ENCODE measurements around the gene FIZ1.

Gene FIZ1

GRCh38 chr19:55635856-55636440 is 36.6 kb upstream of the FIZ1 start:
- DNase-seq = no peak

- DNase-seq = no peak
Measured at GRCh38 chr19:55635334-55635717, 36.0 kb upstream of the FIZ1 start.

DNA sequence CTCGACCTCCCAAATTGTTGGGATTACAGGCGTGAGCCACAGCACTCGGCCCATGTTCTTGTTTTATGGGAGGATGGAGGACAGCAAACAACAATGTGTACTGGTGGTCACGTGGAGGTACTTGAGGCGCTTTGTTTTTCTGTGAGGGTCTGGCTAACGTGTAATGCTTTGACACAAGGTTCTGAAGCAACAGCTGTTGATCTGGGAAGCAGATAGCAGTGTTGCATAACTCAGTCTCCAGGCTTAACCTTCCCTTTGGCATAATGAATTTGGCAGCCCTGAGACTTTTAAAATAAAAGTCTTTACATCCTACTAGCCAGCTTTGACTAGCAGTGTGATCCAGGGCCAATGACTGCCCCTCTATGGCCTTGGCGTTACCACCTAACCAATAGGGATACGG is 34.5 kb upstream of the FIZ1 start:
- DNase-seq = no peak

DNA sequence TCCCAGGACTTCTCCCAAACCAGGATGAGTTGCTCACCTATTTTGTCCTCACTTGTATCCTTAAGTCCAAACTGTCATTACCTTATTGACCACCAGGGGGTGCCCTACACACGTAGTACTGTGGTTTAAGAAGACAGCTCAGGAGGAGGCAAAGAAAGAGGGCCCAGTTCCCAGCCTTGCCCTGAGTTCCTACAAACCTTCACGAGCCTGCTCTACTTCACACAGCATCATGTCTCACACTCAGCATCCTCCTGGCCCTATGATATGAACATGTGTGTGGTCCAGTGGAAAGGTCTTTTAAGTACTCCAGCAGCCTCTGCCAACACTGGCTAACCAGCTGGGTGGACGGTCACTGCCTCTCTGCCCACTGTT is 33.1 kb upstream of the FIZ1 start:
- DNase-seq = peak; percentile 95

DNA sequence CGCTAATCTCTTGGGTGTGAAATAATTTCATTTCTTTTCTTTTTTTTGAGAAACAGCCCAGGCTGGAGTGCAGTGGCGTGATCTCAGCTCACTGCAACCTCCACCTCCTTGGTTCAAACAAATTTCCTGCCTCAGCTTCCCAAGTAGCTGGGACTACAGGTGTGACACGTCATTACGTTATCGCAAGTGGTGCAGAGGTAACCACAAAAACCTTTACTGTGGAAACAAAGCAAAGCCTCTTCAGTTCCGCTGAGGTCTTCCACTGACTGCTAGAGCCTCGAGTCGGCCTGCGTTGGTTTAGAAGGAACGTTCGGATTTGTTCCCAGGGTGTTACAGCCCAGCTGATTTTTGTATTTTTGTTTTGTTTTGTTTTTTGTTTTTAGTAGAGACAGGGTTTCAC is 27.0 kb upstream of the FIZ1 start:
- no peak for DNase-seq

DNA sequence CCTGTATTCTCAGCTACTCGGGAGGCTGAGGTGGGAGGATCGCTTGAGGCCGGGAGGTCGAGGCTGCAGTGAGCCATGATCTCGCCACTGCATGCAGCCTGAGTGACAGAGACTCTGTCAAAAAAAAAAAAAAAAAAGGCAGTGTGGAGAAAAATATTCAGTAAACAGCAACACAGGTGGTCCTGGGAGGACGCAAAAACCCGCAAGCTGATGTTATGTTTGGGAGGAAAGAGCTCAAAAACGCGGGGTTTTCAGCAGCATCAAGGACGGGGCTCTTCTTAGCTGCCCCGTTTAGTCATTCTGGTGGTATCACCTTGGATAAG is 25.6 kb upstream of the FIZ1 start:
- no peak for DNase-seq

- DNase-seq = peak; percentile 96
Measured at GRCh38 chr19:55624109-55625003, 25.0 kb upstream of the FIZ1 start, which contains the start of gene ZNF784. Gene ZNF784, minus strand, starts transcription at chr19:55624566. Its CDS starts 5 bp downstream, at chr19:55624561.

DNA sequence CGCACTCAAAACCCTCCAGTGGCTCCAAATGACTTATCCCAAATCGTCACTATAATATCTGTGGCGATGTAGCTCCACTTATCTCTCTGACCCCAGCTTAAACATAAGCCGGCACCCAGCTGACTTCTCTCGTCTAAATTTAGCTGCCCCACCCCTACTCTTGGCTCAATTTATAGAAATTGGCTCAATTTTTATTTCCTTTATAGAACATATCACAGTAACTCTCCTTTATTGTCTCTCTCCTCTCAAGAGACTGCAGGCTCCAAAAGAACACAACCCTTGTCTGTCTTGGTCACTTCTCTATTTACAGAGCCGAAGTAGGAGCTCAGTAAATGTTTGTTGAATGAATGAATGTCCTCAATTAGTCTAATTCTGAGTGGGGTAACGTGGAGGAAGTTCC is 24.2 kb upstream of the FIZ1 start:
- no peak for DNase-seq

- no peak for DNase-seq
Measured at GRCh38 chr19:55623130-55623529, 23.8 kb upstream of the FIZ1 start.

DNA sequence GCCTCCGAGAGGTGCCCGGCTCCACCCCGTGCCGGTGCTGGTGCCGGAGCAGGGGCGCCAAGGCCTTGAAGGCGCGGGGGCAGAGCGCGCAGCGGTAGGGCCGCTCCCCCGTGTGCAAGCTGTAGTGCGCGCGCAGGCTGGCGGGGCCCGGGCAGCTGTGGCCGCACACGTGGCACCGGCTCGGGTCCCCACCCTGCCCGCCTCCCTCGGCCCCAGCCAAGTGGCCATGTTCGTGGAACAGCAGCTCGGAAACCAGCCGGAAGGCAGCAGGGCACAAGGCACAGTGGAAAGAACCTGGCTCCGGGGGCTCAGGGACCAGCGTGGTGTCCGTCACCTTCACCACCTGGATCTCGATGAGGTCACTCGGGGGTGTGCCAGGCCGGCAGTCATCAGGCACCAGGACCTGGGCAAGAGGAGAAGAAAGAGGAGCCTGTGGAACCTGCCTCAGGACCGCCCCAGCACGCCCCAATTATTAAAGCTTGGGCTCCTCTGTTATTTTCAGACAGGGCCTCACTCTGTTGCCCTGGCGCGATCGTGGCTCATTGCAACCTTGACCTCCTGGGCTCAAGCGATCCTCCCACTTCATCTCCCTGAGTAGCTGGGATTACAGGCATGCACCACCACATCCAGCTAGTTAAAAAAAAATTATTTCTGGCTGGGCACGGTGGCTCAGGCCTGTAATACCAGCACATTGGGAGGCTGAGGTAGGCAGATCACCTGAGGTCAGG is 23.1 kb upstream of the FIZ1 start:
- no peak for DNase-seq

GRCh38 chr19:55621673-55622231 is 22.4 kb upstream of the FIZ1 start:
- DNase-seq = no peak

GRCh38 chr19:55621205-55621672 is 21.9 kb upstream of the FIZ1 start:
- no peak for DNase-seq

DNA sequence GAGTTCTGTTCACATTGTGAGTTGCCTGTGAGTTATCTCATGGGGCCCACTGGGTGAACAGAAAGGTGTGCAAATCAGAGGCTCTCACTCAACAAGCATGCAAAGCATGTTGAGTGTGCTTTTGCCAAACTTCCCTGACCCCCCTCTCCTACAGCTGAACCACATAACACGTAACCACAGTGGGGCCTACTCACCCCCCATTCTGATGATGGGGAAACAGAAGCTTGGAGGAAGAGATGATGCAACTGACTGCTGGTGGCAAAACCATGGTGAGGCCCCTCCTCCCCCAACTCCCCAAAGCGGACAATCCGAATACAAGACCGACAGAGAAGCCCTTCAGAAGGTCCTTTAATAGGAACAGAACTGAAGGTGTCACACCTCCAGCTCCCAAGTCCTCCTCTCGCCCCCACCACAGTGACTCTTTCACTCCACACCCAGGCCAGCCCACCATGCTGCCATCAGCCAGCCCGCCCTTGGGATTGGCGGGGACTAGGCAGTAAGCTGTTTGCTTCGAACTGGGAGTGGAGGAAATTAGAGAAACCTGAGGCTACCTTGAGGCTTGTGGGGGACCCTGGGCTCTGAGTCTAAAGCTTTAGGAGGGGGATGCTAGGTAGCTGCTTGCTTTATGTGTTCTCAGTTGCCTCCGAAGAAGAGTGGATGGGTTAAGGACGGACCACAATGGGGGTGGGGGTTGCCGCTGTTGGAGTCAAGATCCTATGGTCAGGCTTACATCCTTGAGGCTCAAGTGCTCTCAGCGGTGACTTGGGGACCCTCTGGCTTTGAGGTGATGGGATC is 21.3 kb upstream of the FIZ1 start:
- DNase-seq = no peak

DNA sequence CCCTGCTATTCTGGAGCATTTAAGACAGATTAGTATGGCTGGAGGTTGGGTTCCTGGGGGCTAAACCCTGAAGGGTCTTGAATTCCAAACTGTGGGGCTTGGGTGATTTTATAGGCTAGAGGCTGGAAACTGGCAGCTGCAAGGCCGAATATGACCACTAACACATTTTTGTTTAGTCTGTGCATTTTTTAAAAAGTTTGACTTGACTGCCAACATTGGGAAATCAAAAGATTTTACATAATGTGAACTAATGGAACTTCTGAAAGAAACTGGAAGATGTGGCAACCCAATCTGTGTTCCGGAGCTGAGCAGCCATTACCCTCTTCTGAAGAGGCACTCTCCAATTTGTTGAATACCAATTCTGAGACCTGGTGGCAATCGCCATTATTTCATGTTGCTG is 20.0 kb upstream of the FIZ1 start:
- DNase-seq = no peak

GRCh38 chr19:55618426-55618825 is 19.1 kb upstream of the FIZ1 start:
- no peak for DNase-seq

DNA sequence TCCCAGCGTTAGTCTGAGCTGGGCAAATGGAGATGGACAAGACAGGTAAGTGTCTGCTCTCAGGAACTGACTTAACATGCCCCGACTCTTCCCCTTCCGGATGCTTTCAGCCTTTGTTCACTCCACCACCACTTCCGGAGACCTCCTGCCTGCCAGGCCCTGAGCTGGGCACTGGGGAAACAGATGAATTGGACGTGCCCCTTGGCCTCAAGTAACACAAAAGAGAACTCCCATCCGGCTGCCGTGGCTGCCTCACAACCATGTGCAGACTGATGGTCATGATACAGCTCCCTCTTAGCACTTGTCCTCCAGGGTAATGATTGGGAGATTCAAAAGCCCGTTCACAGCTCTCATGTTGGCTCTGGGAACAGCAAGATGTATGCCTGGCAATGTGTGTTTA is 18.1 kb upstream of the FIZ1 start:
- DNase-seq = no peak

- no peak for DNase-seq
Measured at GRCh38 chr19:55616395-55616875, 17.1 kb upstream of the FIZ1 start.

DNA sequence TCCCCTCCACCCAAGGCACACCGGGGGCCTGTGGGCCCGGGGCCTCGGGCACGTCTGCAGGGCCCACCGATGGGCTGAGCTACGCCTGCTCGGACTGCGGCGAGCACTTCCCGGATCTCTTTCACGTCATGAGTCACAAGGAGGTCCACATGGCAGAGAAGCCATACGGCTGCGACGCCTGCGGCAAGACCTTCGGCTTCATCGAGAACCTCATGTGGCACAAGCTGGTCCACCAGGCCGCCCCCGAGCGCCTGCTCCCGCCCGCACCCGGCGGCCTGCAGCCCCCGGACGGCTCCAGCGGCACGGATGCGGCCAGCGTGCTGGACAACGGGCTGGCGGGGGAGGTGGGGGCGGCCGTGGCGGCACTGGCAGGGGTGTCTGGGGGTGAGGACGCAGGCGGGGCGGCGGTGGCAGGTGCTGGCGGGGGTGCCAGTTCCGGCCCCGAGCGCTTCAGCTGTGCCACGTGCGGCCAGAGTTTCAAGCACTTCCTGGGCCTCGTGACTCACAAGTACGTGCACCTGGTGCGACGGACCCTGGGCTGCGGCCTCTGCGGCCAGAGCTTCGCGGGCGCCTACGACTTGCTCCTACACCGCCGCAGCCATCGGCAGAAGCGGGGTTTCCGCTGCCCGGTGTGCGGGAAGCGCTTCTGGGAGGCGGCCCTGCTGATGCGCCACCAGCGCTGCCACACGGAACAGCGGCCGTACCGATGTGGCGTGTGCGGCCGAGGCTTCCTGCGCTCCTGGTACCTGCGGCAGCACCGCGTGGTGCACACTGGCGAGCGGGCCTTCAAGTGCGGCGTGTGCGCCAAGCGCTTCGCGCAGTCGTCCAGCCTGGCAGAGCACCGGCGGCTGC is 16.5 kb upstream of the FIZ1 start:
- no peak for DNase-seq

- no peak for DNase-seq
Measured at GRCh38 chr19:55614711-55615542, 15.6 kb upstream of the FIZ1 start.

GRCh38 chr19:55613930-55614710 is 14.8 kb upstream of the FIZ1 start:
- no peak for DNase-seq

Data from RPMI8226 (cell line).